ENCODE data around the gene MPZL1. TPM values are rescaled to one million over a fixed set of nuclear protein-coding genes. Genes with fewer than 3 reads are reported as not detected.

MPZL1 gene
- total RNA-seq, 1 experiment from 2014 or later: 76.5 TPM

GRCh38 chr1:167695147-167695546, 26.6 kb upstream of the MPZL1 start:
- DNase-seq (ENCODE audit: low spot score): no peak

DNA sequence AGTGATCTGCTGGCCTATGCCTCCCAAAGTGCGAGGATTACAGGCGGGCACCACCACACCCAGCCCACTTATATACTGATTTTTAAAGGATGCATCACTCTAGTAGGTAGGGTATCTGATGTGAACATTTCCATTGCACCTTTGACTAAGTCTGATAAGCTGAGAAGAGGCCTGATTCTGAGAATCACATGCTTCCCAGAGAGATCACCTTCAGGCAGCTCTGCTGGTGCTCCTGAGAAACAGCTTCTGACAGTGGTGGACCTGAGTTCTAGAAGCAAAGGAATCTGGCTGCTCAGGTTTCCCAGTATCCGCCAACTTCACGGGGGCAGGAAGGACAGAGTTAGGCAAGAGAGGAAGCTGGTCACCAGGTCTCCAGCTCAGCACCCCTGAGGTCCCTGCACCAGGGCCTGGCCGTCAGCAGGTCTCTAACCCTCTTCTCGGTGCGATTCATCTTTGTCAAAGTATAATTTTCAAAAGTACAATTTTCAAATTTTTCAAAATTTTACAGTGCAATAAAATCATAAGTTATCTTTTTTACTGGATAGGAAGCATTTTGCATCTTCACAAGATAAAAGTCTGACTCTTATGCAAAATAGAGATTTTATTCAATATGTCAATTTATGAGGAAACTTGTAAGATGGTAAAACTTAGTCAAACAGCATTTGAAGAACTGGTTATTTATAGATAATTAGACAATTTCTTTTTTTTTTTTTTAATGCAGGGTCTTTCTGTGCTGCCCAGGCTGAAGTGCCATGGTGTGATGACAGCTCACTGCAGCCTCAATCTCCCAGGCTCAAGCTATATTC, 25.8 kb upstream of the MPZL1 start:
- DNase-seq (ENCODE audit: low spot score): no peak

GRCh38 chr1:167697667-167698141, 24.1 kb upstream of the MPZL1 start:
- DNase-seq (ENCODE audit: low spot score): no peak

- no peak for DNase-seq (ENCODE audit: low spot score)
Observed at GRCh38 chr1:167698313-167698712, 23.5 kb upstream of the MPZL1 start.

- no peak for DNase-seq (ENCODE audit: low spot score)
Observed at GRCh38 chr1:167701510-167701909, 20.3 kb upstream of the MPZL1 start.

- no peak for DNase-seq (ENCODE audit: low spot score)
Observed at GRCh38 chr1:167703557-167703956, 18.2 kb upstream of the MPZL1 start.

DNA sequence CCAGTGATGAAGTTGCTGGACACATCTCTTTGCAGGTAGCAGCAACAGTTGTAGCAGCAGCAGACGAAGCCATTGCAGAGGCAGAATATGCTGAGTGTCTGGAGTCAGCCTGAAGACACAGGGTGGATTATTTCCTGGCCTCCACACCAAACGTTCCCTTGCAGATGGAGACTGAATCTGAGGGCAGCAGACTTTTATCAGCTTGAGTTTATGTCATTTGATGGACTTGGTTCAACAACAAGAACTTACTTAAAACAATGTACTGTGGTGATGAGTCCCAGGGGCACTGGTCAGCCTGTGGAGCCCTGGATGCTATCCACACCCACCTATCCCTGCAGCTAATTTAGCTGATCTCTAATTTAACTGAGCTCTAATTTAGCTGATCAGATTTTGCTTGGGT, 17.1 kb upstream of the MPZL1 start:
- DNase-seq (ENCODE audit: low spot score): no peak

DNA sequence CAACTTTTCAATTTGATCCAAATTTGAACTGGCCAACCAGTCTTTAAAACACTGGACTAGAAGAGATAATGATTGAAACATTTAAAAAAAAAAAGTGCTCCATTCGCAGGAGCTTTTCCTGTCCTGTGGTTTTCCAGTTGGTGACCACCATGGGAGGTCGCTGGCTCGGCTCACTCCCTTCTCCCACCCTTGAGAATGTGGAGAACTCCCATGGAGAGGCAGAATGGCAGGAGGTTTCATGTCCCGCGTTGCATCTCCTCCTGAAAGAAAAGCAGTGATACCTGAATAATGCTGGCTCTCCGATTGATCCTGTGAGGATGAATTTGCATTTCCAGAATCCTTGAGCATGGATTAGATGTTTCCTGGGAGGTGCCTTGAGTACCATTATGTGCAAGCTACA, 16.5 kb upstream of the MPZL1 start:
- no peak for DNase-seq (ENCODE audit: low spot score)

DNA sequence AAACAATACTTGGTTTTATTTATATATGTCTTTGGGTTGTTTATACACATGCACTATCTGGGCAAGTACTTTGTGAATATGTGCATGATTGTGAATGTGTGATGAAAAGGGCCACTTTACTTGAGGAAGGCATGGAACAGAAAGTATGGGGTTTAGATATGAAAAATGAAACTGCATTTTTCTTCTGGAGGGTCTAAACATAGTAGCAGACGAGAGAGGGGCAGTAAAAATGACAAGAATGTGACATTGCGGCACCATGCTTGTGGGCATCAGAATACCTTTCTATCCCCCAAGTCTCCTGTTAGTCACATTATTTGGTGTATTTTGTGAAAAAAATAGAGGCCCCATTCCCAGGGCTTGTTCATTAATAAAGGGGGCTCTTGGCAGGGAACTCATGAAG, 15.4 kb upstream of the MPZL1 start:
- no peak for DNase-seq (ENCODE audit: low spot score)

DNA sequence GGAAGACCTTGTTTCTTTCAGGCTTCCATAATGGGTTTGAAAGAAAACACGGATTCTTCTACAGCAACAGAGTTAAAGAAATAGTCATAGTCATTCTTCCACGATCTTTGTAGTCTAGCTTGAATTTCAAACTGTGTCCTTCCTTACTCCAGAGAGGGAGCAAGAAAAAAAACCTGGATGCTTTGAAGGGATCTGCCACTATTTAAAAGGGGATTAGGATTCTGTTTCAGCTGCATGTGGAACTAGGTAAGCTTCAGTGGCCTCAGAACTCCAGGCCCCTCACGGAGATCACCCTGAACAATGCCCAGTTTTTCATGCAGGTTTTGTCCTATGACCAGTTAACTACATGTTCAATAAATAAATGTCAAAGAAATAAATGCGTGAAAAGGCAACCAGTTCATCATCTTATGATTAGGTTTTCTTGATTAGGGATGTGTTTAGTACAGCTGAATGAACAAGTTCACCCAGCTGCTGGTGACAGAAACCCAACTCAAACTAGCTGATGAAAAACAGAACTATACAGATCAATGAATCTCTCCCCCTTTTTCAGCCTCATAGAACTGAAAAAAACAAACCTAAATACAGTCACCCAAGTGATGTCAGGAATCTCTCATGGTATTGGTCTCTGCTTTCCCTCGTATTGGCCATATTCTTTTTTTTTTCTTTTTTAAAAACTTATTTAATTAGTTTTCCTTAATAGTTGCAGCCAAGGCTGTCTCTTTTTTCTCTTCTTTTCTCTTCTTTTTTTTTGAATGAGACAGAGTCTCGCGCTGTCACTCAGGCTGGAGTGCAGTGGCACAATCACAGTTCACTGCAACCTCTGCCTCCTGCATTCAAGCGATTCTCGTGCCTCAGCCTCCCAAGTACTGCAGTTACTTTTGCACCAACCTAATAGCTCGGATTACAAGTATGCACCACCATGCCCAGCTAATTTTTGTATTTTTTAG, 14.6 kb upstream of the MPZL1 start:
- no peak for DNase-seq (ENCODE audit: low spot score)

DNA sequence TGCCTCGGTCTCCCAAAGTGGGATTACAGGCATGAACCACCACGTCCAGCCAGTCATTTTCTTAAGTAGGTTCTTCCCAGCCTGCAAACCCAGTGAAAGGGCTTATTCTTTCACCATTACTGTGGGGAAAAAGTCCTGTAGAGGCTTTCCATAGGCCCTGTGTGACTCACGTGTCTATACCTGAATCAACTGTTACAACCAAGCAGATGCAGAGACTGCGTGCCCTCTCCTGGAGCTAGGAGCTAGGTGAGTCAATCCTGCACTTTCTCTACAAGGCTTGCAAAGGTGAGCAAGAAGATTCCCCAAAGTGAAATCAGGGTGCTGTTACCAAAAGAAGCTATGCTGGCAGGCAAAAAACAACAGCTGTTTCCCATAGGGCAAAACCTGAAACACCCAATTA, 13.8 kb upstream of the MPZL1 start:
- no peak for DNase-seq (ENCODE audit: low spot score)

- no peak for DNase-seq (ENCODE audit: low spot score)
Observed at GRCh38 chr1:167708940-167709389, 12.8 kb upstream of the MPZL1 start.

DNA sequence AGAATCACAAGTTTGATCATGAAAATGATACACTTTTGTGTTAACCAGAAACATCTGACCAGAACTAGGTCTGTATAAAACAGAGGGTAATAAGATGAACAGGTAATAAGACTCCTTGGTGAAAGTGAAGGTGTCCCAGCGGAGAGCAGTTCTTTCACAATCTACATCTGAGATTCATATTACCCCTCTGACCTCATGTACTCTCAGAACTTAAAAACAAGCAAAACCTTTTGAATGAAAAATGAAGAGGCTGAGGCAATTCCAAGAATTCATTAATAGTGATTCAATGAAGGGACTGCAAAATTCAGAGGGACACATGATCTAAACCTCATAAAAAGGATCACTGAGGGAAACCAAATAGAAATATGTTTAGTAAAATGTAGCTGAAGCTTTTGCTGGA, 10.9 kb upstream of the MPZL1 start:
- no peak for DNase-seq (ENCODE audit: low spot score)

DNA sequence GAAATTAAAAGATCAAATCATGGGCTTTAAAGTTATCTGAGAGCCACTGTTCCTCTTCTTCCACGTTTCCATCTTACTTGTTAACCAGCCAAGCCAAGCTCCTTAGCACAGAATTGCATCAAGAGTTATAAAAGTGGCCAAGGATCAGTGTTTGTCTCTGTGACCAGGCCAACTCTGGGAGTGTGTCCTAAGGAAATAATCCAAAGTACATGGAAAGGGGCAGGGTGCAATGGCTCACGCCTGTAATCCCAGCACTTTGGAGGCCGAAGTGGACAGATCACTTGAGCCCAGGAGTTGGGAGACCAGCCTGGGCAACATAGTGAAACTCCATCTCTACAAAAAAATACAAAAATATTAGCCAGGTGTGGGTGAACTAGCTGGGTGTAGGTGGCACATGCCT, 10.0 kb upstream of the MPZL1 start:
- DNase-seq (ENCODE audit: low spot score): no peak

DNA sequence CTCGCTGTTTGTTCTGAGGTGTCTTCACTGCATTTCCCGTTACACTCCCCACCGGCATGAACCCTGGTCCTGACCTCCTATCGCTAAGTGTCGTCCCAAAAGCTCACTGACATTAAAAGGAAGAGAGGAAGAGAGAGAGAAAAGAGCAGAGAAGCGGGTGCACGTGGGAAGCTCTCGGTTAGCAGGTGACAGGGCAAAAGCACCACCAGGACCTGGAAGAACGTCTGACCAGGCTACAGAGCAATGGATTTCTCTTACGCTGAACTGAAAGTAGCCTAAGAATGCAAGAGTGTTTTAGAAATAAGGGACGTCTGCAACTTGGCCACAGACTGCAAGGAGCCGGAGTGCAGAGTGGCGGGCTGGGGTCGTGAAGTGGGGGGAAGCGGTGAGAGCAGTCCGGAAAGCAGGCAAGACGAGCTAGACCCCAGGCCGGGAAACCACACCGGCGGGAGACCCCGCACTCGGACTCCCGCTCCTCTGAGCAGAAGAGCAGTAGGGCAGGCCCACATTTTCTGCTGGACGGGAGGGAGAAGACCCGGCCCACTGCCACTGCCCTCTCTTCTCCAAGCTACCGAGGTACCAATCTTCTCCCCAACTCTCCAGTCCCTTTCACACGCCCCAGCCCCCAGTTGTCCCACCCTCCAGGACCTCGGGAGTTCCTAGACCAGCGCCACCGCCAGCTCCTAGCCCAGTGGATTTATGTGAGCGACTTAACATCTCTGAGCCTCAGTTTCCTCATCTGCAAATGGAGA, 8.3 kb upstream of the MPZL1 start:
- no peak for DNase-seq (ENCODE audit: low spot score)

DNA sequence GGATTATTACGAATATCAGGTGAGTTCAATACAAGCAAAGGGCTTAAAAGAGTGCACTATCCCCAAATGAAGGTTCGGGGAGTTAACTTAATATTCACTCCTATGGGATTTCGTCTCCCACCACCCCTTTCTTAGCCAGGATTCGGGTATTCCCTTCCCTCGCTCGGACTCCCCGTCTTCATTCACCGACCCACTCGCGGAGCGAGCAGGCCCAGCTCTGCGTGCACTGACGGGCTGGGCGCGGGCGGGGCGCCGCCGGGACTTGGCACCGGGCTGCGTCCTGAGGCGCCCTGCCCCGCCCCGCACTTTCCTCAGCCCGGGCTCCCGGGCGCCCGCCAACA, 7.7 kb upstream of the MPZL1 start:
- DNase-seq (ENCODE audit: low spot score): no peak

- DNase-seq (ENCODE audit: low spot score): peak; percentile 78
Observed at GRCh38 chr1:167714439-167715156, 7.2 kb upstream of the MPZL1 start.

GRCh38 chr1:167715157-167715999, 6.4 kb upstream of the MPZL1 start:
- peak; percentile 80 for DNase-seq (ENCODE audit: low spot score)

DNA sequence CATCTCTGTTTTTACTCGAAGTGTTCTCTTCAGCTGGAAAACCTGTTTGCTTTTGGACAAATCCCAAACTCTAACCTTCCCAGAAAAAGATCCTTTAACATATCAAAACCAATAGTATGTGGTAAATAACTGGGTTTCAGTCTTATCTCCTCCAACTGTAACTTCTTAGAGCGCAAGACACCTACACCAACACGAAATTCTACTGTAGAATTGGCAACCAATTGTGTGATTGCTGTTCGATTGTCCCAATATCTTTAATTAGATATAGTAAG, 5.8 kb upstream of the MPZL1 start:
- no peak for DNase-seq (ENCODE audit: low spot score)

DNA sequence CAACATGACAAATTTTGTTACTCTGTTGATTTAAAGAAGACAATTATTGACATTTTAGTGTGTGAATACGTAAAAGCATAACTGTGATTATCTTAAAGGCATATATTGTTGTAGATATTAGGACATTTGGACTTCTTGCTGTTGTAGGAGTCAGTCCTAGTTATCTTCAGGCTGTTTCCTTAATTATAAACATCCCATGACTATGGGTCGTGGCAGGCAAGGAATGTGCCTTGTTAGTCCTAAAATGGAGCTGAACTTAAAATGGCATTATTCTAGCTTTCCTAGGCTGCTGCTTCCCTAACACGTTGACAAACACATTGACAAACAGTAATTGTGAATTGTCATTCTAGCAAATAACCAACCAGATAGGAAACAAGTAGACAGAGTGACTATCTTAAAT, 4.4 kb upstream of the MPZL1 start:
- no peak for DNase-seq (ENCODE audit: low spot score)

All from H4 (cell line).